Forelimb muscle (tissue), 1 donor: ENCODE measurements around the gene SI. TPM values are rescaled to one million over a fixed set of nuclear protein-coding genes. Genes with fewer than 3 reads are reported as not detected.
"Not testable (repeated sequence)": the region's sequence is repeated elsewhere in the genome, so short reads cannot be mapped to it uniquely, and the experiment has no call there.

Experiments used
- DNase-seq: peaks from one replicate; pipeline ENCODE4 v3.0.0-alpha.2; 2013; ENCODE audit warnings: low read depth
- polyA plus RNA-seq: library from polyadenylated mRNA; unstranded; fragments of 120-200 nt; gene quantifications from one replicate; pipeline ENCODE4 v1.2.1, GENCODE V29; 2013; ENCODE audit not compliant: insufficient read length

Gene SI
- not detected for polyA plus RNA-seq

- no peak for DNase-seq
Measured at GRCh38 chr3:165078293-165078692, at the start of gene SI. Gene SI, minus strand, starts transcription at chr3:165078496. Its CDS starts 2,484 bp downstream, at chr3:165076012.

GRCh38 chr3:165125836-165126235, 47.5 kb upstream of the SI start:
- DNase-seq: no peak

- no peak for DNase-seq
Measured at GRCh38 chr3:165111401-165111800, 33.1 kb upstream of the SI start.

GRCh38 chr3:165103616-165104015, 25.3 kb upstream of the SI start:
- DNase-seq: no peak

GRCh38 chr3:165082650-165083049, 4.4 kb upstream of the SI start:
- DNase-seq: no peak

- DNase-seq: no peak
Measured at GRCh38 chr3:165081183-165081582, 2.9 kb upstream of the SI start.

- DNase-seq: no peak
Measured at GRCh38 chr3:165075695-165076094, 2.6 kb downstream of the SI start.

GRCh38 chr3:165070682-165071081, 7.6 kb downstream of the SI start:
- no peak for DNase-seq

GRCh38 chr3:165056510-165056909, 21.8 kb downstream of the SI start:
- no peak for DNase-seq

- no peak for DNase-seq
Measured at GRCh38 chr3:165040186-165040585, 38.1 kb downstream of the SI start.

- DNase-seq: no peak
Measured at GRCh38 chr3:165011557-165011956, 66.7 kb downstream of the SI start.

GRCh38 chr3:164984947-164985346, 93.3 kb downstream of the SI start:
- no peak for DNase-seq

- no peak for DNase-seq
Measured at GRCh38 chr3:164962610-164963009, 115.7 kb downstream of the SI start.

- DNase-seq: no peak
Measured at GRCh38 chr3:164952966-164953365, 125.3 kb downstream of the SI start.

- not testable (repeated sequence) for DNase-seq
Measured at GRCh38 chr3:164951403-164951802, 126.9 kb downstream of the SI start.

- no peak for DNase-seq
Measured at GRCh38 chr3:164940745-164941144, 137.6 kb downstream of the SI start.

GRCh38 chr3:164929642-164930041, 148.7 kb downstream of the SI start:
- no peak for DNase-seq

Other genes with a start within 250 kb of the SI start
- 0.33 TPM for gene SLITRK3, start 117.9 kb upstream of the SI start, polyA plus RNA-seq